Vagina (tissue), 2 donors: ENCODE results near the gene TMEM213. TPM values are rescaled to one million over a fixed set of nuclear protein-coding genes. Genes with fewer than 3 reads are reported as not detected.
"Not testable (repeated sequence)": the region's sequence is repeated elsewhere in the genome, so short reads cannot be mapped to it uniquely, and the experiment has no call there.

Experiments
- DNase-seq, 2 donors: peaks; one replicate each; pipeline ENCODE4 v3.0.0-alpha.2; 2017; ENCODE audit errors: extremely low spot score in 2 of 2
- H3K27ac ChIP-seq: fragments of 200-600 bp; sonication (generic); one replicate; pipeline ENCODE4 v1.5.1; 2019
- H3K27me3 ChIP-seq: fragments of 200-600 bp; sonication (generic); one replicate; pipeline ENCODE4 v1.5.1; 2019
- H3K36me3 ChIP-seq, 2 donors: fragments of 200-600 bp; sonication (generic); one replicate each; pipeline ENCODE4 v1.5.1; 2017 to 2019
- H3K4me1 ChIP-seq: fragments of 200-600 bp; sonication (generic); one replicate; pipeline ENCODE4 v1.5.1; 2019
- H3K4me3 ChIP-seq, 2 donors: fragments of 200-600 bp; sonication (generic); 1 replicate in 1 of 2; 2 replicates in 1 of 2; pipeline ENCODE4 v1.5.1; 2016 to 2019
- H3K9me3 ChIP-seq: fragments of 200-600 bp; sonication (generic); one replicate; pipeline ENCODE4 v1.5.1; 2019
- CTCF ChIP-seq, 3 experiments: fragments of 450-650 bp in 2 of 3; fragments of 200-600 bp in 1 of 3; sonication (generic) in 1 of 3; IDR thresholded peaks; one replicate each; pipeline ENCODE4 v1.5.1; 2017 to 2019; ENCODE audit warnings: antibody characterized with exemption in 3 of 3, mild to moderate bottlenecking in 2 of 3, moderate library complexity in 2 of 3
- POLR2A ChIP-seq, 2 donors: fragments of 450-650 bp; IDR thresholded peaks; one replicate each; pipeline ENCODE4 v1.6.1; 2017; ENCODE audit warnings: antibody characterized with exemption in 2 of 2, mild to moderate bottlenecking in 2 of 2, moderate library complexity in 2 of 2
- POLR2AphosphoS5 ChIP-seq, 2 donors: sonication (generic); formaldehyde crosslinking; IDR thresholded peaks; one replicate each; pipeline ENCODE4 v1.9.0; 2017; ENCODE audit warnings: antibody characterized with exemption in 2 of 2, mild to moderate bottlenecking in 2 of 2, low read depth in 1 of 2; ENCODE audit not compliant: insufficient read depth in 1 of 2
- intact Hi-C: fragments of 100-400 bp; cut with DNase I; formaldehyde crosslinking; loops from one replicate; pipeline ENCODE4 v1.15.1; 2023
- total RNA-seq: library from RNA; depleted of rRNA; stranded (reverse); fragments of >200 nt; gene quantifications from one replicate; pipeline ENCODE4 v1.2.3, GENCODE V29; 2016

TMEM213 gene
- total RNA-seq, 1 donor from 2014 or later = not detected

- DNase-seq = no peak
- Histone ChIP-seq H3K9me3 (no peaks in the 10 kb centered on the region), H3K27ac (no peak overlapping the region), H3K36me3 (no peaks in the 10 kb centered on the region), H3K27me3 (no peaks in the 10 kb centered on the region), H3K4me1 (no peaks in the 10 kb centered on the region), H3K4me3 (no peak overlapping the region)
- TF ChIP-seq CTCF (IDR thresholded peaks at IDR 0.05) (no peak), POLR2A (IDR thresholded peaks at IDR 0.05) (no peak), POLR2AphosphoS5 (IDR thresholded peaks at IDR 0.05; ENCODE audit: insufficient read depth in 1 of 2, low read depth in 1 of 2) (no peak)
- intact Hi-C loops = no loop called here
Measured at GRCh38 chr7:138796038-138796615, 1.7 kb upstream of the TMEM213 start.

DNA sequence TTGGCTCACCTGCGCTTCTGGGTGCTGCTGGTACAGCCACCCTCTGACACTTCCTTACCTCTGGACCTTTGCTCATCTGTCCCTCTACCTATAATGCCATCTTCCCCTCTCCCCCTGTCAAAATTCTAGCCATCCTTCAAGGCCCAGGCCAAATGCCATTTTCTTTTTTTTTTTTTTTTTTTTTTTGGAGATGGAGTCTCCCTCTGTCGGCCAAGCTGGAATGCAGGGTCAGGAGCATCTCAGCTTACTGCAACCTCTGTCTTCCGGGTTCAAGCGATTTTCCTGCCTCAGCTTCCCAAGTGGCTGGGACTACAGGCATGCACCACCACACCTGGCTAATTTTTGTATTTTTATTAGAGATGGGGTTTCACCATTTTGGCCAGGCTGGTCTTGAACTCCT, 748 bp upstream of the TMEM213 start:
- H3K27me3 ChIP-seq, H3K4me1 ChIP-seq, H3K36me3 ChIP-seq, DNase-seq, H3K4me3 ChIP-seq, intact Hi-C loops, H3K9me3 ChIP-seq, H3K27ac ChIP-seq: not testable (repeated sequence)

DNA sequence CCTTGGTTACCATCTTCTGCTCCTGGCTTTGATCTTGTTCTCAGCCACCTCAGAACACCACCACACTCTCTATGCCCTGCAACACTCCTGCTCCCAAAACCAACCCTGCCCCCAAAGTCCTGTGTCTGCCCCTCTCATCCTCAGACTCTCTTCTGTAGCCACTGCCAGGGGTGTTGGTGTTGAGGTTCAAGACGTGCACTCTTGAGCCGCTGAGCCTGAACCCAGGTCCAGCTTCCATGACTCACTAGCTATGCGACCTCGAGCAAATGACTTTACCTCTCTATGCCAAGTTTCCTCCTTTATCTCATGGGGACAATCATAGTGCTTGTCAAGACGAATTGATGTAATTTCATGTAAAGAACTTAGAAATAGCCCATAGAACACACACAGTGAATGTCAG, 1.0 kb downstream of the TMEM213 start:
- H3K27me3 ChIP-seq = no peaks in the 10 kb centered on the region
- H3K9me3 ChIP-seq = no peaks in the 10 kb centered on the region
- H3K27ac ChIP-seq = no peak overlapping the region
- no peak overlapping the region for H3K4me3 ChIP-seq
- H3K4me1 ChIP-seq = no peaks in the 10 kb centered on the region
- H3K36me3 ChIP-seq = no peaks in the 10 kb centered on the region
- no peak for DNase-seq
- TF ChIP-seq POLR2AphosphoS5 (IDR thresholded peaks at IDR 0.05; ENCODE audit: insufficient read depth in 1 of 2, low read depth in 1 of 2) = no peak
- no peak for TF ChIP-seq CTCF (IDR thresholded peaks at IDR 0.05)
- no peak for TF ChIP-seq POLR2A (IDR thresholded peaks at IDR 0.05)
- intact Hi-C loops = no loop called here

DNA sequence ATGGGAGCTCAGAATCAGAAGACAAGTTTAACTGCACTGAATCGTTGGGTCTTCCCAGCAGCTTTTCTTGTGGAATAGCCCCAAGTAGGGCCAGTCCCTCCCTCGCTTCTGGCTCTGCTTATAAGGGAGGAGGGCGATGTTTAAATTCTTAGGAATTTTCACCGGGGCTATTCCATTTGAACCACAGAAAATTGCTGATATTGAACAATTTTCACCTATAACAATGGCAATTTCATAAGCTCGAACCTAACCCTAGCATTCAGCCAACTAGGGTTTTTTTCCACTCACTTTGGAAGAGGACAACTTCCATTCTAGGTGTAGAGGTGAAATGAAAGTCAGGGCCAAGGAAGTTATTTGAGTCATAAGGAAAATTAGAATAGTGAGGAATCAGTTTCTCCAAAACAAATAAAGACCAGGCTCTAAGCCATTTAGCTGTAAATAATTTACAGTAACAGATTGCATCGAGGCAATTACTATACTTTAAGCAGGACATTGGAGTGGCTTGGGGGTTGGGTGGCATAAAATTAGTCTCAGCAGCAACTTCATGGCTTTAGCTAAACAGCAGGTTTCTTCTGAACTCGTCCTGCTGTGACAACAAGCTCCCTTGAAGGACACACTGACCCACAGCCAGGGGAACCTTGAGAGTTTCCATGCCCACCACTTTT, 1.7 kb downstream of the TMEM213 start:
- Histone ChIP-seq H3K27ac (no peak overlapping the region), H3K4me1 (no peaks in the 10 kb centered on the region), H3K27me3 (no peaks in the 10 kb centered on the region), H3K36me3 (no peaks in the 10 kb centered on the region), H3K9me3 (no peaks in the 10 kb centered on the region), H3K4me3 (no peak overlapping the region)
- no peak for DNase-seq
- TF ChIP-seq POLR2A (IDR thresholded peaks at IDR 0.05) = no peak
- no peak for TF ChIP-seq CTCF (IDR thresholded peaks at IDR 0.05)
- no peak for TF ChIP-seq POLR2AphosphoS5 (IDR thresholded peaks at IDR 0.05; ENCODE audit: insufficient read depth in 1 of 2, low read depth in 1 of 2)
- intact Hi-C loops = no loop called here

GRCh38 chr7:138801256-138801655, 3.5 kb downstream of the TMEM213 start:
- TF ChIP-seq POLR2AphosphoS5 (IDR thresholded peaks at IDR 0.05; ENCODE audit: insufficient read depth in 1 of 2, low read depth in 1 of 2) (no peak), POLR2A (IDR thresholded peaks at IDR 0.05) (no peak), CTCF (IDR thresholded peaks at IDR 0.05) (no peak)
- Histone ChIP-seq H3K27ac (no peak overlapping the region), H3K4me3 (no peak overlapping the region), H3K4me1 (no peaks in the 10 kb centered on the region), H3K27me3 (no peaks in the 10 kb centered on the region), H3K36me3 (no peaks in the 10 kb centered on the region), H3K9me3 (no peaks in the 10 kb centered on the region)
- intact Hi-C loops = no loop called here
- no peak for DNase-seq
